Mammary epithelial cell (primary cell): Measurements from ENCODE around the gene STK32B.

Experiments used
- CTCF ChIP-seq, 2 donors: IDR thresholded peaks in 1 of 2; conservative IDR thresholded peaks in 1 of 2; 2 replicates each; pipeline ENCODE4 v1.5.1; 2011 to 2012; ENCODE audit warnings: inconsistent platforms in 2 of 2, low read length in 2 of 2, mild to moderate bottlenecking in 2 of 2, control low read depth in 1 of 2, low read depth in 1 of 2; ENCODE audit not compliant: insufficient read depth in 1 of 2; ENCODE audit errors: extremely low read depth in 1 of 2
- EZH2 ChIP-seq: IDR thresholded peaks from 2 replicates; pipeline ENCODE4 v1.6.1; 2012; ENCODE audit warnings: low read length, inconsistent platforms, borderline replicate concordance

- TF ChIP-seq CTCF (conservative IDR thresholded peaks at IDR 0.05 in 1 of 2, IDR thresholded peaks at IDR 0.05 in 1 of 2; ENCODE audit: extremely low read depth in 1 of 2, insufficient read depth in 1 of 2, low read depth in 1 of 2, low read length in 2 of 2): no peak
- no peak for TF ChIP-seq EZH2
These were observed 15.0 kb upstream of the STK32B start for GRCh38 chr4:5036239-5036638.
